NOMO-1 (cell line): ENCODE data around the gene FRAT2.

Experiments
- DNase-seq, 2 experiments: peaks; one replicate each; lab custom pipeline; 2025; ENCODE audit not compliant: unreplicated experiment in 2 of 2; lab: John Stamatoyannopoulos, UW

FRAT2 gene

DNA sequence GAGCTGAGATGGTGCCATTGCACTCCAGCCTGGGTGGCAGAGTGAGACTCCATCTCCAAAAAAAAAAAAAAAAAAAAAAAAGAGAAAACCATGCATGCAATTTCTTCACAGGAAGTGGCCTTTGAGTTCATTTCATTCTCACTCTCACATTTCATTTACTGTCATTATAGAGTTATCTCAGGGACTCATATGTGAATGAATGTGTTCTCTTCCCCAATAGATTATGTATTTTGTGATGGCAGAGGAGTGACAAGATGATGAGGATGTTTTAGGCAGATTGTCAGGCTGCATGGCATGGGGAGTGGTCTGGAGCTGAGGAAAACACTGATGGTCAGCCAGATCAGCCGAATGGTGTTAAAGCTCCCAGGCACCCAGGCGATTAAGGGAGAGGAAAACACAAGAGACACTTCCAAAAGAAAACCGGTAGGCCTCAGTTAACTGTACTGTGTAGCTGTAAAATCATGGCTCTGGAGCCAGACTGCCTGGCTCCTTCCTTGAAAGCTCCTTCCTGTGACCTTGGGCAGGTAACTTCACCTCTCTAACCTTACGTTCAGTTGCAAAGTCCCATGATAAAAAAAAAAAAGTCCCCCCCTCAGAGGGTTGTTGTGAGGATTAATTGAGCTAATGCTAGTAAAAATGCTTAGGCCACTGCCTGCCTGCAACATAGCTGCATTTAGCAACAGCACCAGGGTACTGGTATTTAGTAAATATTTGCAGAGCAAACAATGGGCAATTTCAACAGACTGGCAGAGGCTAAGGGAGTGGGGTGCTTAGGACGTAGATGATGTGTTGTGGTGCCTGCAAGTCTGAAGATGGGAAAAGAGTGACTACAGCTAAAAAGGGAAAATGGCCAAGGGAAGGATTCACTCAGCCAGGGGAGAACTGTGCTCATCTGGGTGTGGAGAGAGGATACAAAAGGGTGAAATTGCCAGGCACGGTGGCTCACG is 6.9 kb downstream of the FRAT2 start:
- no peak for DNase-seq

DNA sequence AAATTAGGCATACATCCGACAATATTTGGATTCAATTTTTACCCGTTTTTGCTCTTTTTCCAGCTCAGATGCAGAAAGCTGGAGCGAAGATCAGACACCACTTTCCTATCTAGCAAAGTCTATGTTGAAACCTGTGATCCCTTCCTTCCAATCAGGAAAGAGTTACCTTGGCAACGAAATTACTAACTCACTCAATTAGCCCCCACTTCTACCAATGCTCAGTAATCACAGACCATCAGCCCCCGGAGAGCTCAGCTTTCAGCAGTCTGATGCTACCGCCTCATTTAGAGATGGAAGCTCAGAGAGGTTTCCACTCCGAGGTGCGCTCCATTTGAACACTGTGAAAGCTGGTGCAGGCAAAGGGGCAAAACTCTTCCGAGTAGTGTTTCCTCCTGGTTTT is 8.8 kb downstream of the FRAT2 start:
- DNase-seq, result no peak

DNA sequence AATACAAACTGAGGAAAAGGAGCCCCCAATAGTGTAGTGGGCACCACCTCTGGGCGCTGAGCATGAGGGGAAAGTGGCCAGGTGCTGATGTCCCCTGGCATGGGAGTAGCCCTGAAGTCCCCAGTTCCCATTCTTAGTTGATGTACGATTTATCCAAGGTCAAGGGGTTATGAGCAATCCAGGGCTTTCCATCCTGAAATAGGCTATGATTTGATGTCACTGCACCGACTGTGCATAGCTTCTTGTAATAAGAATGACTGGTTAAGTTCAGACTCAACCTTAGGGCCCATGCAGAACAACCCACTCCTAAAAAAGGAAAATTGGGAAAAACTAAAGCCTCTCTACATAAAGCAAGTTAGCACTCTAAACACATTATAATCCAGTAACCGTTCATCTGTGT is 11.0 kb downstream of the FRAT2 start:
- DNase-seq, result no peak

DNA sequence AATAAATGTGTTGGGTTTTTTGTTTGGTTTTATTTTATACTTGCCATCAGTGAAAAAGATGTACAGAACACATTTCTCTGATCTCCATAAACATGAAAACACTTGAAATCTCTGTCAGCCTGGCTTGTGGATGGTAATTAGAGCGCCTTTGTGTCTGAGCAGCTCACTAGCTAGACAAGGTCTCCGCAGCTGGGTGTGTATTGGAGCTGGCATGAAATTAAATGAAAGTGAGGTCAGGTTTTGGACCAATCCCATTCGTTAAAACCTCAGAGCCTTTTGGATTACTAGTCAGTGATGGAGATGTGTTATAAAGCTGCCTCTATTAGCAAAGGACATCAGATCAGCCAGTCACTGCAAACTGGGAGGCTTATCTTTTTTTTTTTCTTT is 12.7 kb downstream of the FRAT2 start:
- DNase-seq, result no peak

DNA sequence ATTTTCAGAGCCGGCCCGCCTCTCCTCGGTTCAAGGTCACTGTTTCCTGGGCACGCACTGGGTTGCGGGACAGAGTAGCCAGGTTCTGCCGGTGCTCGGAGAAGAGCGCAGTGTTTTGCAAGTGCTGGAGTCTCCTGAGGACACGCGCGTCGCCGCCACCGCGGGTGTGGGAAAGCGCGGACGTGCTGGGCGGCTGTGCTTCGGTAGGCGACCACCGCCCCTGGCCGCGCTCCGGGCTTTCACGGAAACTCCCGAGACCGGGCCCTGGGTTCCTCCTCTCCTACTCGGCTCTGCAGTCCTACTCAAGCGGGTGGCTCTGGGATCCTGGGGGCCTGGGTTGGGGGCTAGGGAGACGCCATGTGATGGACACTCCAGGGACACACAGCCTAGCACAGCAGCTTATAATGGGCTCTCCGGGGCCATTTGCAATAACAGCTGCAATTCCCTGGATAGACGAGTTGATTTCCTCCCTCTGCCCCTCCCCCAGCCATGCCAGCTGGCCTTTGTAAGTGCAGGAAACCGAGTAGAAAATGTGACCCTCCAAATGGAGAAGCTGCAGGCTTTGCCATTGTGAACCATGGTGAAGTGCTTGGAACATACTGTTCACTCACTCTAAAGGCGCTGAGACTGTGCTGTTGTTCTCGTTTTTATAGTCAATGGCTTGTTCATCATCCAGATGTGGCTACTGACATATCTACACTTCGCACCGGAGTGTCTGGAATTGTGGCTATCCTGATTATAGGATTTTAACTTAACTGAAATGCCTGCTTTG is 13.3 kb downstream of the FRAT2 start:
- DNase-seq, result peak; percentile 38 to 61

DNA sequence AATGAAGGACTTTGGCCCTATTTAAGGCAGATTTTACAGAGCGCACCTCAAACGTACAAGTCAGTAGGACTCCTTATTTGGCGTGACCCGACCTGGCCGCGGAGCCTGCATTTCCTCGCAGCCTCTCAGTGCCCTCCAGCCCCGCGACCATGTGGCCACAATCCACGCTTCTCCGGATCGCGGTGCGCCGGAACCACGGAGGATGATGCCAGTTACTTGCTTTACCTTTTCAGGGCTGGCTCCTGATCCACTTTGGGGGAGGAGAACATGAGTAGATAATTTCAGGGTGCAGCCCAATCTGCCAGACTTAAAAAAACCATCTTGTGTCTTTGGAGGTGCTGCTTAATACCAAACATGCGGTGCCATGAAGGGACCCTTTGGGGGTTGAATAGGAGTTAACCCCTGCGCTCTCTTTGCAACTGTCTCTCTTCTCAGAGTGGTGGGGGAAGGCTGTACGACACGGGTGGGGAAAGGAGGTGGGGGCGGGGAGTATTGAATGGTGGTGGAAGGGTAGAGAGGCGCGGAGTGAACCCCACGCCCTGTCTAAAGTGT is 14.0 kb downstream of the FRAT2 start:
- DNase-seq, result no peak

DNA sequence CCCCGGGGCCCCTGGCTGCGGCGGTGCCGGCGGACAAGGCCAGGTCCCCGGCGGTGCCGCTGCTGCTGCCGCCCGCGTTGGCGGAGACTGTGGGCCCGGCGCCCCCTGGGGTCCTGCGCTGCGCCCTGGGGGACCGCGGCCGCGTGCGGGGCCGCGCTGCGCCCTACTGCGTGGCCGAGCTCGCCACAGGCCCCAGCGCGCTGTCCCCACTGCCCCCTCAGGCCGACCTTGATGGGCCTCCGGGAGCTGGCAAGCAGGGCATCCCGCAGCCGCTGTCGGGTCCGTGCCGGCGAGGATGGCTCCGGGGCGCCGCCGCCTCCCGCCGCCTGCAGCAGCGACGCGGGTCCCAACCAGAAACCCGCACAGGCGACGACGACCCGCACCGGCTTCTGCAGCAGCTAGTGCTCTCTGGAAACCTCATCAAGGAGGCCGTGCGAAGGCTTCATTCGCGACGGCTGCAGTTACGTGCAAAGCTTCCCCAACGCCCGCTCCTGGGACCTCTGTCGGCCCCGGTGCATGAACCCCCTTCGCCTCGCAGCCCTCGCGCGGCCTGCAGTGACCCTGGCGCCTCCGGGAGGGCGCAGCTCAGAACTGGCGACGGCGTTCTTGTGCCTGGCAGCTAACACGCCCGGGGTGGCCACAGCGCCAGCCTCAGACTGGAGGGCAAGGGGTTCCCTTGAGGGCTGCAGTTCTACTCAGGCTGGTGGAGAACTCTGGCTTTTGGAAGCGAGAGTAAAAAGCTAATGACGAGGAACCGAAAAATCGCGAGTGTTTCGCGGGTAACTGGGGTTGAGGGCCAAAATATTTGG is 14.7 kb downstream of the FRAT2 start:
- peak; percentile 66 to 76 for DNase-seq

DNA sequence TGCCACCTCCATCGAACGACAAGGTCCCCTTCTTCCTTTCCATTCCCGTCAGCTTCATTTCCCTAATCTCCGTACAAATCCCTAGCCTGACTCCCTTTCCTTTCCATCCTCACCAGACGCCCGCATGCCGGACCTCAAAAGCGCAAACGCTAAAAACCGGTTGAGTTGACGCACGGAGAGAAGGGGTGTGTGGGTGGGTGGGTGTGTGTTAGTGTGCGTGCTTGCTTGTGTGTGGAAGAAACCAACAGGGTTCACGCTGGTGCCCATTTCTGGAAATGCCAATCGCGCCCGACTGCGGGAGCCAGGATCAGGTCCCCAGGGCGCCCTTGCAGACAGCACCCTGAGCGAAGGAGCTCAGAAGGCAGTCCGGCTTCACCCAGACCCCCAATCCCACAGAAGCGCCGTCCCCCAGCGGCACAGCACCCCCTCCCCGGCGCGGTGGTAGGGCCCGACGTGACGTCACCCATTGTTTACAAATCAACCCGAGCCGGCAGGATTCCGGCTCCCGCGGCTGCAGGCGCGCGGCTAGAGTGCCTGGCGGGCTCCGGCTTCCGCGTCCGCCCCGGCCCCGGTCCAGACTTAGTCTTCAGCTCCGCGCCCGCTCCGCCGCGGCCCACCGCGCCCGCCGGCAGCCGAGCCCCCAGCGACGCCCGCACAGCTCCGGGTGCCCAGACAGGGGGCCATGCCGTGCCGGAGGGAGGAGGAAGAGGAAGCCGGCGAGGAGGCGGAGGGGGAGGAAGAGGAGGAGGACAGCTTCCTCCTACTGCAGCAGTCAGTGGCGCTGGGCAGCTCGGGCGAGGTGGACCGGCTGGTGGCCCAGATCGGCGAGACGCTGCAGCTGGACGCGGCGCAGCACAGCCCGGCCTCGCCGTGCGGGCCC is 15.5 kb downstream of the FRAT2 start, which contains the start of gene FRAT1:
Gene FRAT1, plus strand, starts transcription at position 500 of the 880 bp plus-strand sequence. Its CDS starts 183 bp downstream, at position 683.
- peak; percentile 75 to 80 for DNase-seq

DNA sequence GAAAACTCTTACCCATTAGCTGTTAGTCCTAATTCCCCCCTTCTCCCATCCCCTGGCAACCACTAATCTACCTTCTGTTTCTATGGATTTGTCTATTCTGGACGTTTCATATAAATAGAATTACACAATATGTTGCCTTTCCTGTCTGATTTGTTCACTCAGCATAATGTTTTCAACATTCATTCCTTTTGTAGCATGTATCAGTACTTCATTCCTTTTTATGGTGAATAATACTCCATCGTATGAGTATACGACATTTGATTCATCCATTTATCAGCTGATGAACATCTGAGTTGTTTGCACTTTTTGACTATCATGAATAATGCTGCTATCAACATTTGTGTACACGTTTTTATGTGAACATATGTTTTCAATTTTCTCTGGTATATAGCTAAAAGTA is 19.9 kb downstream of the FRAT2 start:
- peak in 1 of 2 experiments; percentile 49 for DNase-seq

DNA sequence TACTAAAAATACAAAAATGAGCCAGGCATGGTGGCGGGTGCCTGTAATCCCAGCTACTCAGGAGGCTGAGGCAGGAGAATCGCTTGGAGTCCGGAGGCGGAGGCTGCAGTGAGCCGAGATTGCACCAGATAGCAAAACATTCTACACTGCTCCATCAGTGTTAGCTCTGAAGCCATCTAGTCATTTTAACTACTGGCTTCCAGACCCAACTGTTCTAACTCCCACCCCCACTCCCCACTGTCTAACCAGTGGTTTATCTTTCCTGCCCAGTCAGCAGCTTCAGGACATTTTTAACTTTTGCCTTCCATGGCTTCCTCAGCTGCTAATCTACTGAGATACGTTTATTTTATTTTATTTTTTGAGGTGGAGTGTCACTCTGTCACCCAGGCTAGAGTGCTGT is 21.6 kb downstream of the FRAT2 start:
- DNase-seq, result no peak

DNA sequence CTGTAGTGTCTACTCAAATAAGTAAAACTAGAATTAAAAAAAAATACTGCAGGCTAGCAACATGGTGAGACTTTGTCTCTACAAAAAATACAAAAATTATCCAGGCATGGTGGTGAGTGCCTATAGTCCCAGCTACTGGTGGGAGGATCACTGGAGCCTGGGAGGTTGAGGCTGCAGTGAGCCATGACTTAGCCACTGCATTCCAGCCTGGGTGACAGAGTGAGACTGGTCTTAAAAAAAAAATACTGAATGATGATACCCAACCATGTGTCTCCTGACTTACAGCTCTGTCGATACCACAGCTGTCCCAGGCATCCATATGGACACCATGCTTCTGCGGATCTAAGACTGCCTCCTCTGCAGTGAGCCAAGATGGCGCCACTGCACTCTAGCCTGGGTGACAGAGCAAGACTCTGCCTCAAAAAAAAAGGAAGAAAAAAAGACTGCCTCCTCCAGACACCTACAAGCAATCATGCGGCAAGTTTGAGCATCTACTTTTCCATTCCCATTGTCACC is 23.4 kb downstream of the FRAT2 start:
- DNase-seq, result no peak

DNA sequence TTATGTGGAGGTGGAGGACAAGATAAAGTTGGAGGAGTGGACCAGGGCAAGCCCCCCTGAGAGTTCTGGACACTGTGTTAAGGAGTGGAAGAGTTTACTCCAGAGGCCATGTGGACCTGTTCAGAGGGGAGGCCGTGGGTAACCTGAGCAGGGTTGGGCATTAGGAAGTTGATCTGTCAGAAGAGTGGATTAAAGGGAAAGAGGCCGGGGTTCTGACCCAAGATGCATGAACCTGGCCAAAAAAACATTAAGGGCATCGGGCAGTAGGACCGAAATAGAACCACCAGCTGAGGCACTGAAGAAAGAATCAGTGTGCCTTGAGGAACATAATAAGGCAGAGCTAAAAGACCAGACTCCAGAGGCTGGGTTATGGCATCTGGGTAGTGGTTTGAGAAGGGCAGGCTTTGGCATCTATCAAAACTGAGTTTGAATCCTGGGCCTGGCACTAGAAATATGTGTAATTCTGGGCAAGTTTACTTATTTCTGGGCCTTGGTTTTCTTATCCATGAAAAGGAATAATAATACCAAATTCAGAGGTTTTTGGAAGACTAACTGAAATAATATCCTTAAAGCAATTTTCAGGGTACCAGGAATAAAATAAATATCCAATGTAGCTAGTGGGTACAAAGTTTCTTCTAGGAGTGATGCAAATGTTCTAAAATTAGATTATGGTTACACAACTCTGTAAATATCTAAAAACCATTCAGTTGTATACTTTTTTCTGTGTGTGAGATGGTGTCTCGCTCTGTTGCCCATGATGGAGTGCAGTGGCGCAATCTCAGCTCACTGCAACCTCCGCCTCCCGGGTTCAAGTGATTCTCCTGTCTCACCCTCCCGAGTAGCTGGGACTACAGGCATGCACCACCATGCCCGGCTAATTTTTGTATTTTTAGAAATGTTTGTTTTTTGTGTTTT is 26.4 kb downstream of the FRAT2 start:
- DNase-seq, result peak in 1 of 2 experiments; percentile 20

DNA sequence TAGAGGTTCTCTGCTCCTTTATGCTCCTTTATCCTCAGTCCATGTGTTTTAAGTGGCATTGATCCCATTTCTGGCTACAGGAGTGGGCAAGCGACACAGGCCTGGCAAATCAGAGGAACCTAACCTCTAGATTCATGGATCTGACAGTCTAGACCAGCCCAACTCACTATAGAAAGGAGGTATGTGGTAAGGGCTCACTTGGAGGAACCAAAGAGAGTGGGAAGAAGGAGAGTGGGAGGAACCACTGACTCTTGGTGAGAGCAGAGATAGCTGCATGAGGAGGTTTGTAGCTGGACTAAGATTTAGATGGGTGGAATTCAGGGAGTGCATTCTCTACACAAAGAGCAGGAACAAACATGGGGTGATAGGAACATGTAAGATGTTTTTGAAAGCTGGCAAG is 27.1 kb downstream of the FRAT2 start:
- no peak for DNase-seq

DNA sequence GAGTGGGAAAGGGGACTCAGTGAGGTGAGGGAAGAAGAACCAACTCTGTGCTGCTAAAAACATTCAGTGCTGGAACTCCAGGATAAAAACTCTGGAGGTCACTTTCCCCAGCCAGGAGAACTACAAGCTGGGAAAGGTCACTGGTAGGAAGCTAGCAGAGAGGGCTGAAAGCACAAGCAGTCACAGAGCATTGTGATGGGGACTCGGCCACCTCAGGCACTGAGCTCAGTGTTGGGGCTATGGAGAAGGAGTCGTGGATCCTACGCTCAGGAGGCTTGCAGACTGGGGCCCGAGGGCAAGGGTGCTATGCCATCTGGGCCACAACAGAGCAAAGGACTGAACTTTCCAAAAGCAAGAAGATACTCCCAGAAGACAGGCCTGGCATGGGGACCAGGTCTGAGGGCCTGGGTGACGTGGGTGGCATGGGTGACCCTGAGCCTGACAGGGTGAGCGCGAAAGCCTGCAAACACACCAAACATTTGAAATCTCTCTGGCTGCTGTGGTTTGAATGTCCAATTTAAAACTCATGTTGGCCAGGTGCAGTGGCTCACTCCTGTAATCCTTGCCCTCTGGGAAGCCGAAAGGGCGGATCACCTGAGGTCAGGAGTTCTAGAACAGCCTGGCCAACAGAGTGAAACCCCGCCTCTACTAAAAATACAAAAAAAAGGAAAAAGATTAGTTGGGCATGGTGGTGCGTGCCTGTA is 32.3 kb downstream of the FRAT2 start:
- DNase-seq, result no peak

DNA sequence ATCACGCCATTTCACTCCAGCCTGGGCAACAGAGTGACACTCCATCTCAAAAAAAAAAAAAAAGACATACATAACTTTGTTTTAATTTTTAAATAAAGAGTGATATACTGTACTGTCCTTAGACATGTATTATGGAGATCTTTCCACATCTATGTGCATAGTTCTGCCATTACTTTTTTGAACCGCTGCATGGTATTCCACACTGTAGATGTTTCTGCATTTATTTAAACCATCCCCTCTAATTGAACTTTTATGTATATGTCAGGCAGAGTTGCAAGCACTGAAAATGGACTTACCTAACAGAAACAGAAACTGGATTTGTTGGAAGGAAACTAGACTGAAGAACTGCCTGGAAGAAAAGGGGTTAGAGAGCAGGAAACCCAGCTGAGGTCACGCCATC is 33.5 kb downstream of the FRAT2 start:
- DNase-seq, result no peak

DNA sequence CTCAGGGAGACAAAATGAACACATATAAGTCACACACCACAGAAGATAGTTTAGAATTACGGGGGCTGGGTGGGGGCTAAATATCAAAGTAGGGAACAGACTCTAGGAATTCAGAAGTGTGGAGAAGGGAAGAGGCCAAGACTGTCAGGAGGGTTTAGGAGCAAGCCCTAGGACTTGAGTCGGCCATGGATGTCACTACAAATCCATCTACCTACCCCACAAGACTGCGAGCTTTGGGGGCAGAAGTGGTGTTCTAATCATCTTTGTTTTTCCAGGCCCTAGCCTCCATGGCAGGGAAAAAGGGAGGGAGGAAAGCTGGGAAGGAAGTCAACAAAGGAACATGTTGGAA is 36.3 kb downstream of the FRAT2 start:
- DNase-seq, result no peak

DNA sequence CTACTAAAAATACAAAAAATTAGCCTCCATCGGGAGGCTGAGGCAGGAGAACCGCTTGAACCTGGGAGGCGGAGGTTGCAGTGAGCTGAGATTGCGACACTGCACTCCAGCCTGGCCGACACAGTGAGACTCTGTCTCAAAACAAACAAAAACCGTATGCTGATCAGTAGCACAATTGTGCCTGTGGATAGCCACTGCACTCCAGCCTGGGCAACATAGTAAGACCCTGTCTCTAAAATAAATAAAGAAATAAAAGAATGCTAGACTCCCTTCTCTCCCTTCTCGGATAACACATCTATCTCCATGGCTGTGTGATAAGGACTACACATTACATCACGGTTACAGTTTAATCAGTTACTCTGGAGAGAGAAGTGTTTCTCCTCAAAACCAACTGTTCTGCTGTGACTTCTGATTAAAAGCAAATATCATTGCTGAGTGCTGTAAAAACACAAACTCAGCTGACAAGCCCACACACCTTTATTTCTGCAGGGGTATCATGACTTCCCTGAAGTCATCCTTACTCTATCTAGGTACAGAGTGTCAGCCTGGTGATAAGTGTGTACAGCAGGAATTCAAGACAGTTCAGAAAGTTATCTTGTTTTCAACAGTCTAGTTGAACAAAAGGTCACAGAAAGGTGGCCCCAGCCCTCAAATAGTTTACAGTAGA is 36.8 kb downstream of the FRAT2 start:
- no peak for DNase-seq

DNA sequence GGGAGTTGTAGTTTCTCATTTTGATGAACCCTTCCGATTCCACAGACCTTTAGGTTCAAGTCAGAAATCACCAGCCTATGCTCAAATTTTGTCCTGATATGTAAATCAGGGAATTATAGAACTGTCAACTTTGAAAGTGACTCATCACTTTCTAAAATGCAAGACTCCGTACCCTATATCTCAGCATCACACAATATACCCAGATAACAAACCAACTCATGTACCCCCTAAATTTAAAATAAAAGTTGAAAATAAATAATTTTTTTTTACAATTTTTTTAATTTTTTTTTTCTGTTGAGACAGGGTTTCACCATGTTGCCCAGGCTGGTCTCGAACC is 41.7 kb downstream of the FRAT2 start:
- DNase-seq, result no peak
